ENCODE data around the gene PLIN1. TPM values are rescaled to one million over a fixed set of nuclear protein-coding genes. Genes with fewer than 3 reads are reported as not detected.

Gene PLIN1, protein sequence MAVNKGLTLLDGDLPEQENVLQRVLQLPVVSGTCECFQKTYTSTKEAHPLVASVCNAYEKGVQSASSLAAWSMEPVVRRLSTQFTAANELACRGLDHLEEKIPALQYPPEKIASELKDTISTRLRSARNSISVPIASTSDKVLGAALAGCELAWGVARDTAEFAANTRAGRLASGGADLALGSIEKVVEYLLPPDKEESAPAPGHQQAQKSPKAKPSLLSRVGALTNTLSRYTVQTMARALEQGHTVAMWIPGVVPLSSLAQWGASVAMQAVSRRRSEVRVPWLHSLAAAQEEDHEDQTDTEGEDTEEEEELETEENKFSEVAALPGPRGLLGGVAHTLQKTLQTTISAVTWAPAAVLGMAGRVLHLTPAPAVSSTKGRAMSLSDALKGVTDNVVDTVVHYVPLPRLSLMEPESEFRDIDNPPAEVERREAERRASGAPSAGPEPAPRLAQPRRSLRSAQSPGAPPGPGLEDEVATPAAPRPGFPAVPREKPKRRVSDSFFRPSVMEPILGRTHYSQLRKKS
- 1.5 TPM for total RNA-seq

GRCh38 chr15:89679212-89679611 is at the start of gene PLIN1:
Gene PLIN1, minus strand, starts transcription at chr15:89679367. Its CDS starts 1,878 bp downstream, at chr15:89677489.

GRCh38 chr15:89690276-89691218 is 11.4 kb upstream of the PLIN1 start, which contains the start of the genes PEX11A and WDR93:
Gene PEX11A, minus strand, starts transcription at chr15:89690754. Its CDS starts 122 bp downstream, at chr15:89690632.
Gene WDR93, plus strand, starts transcription at chr15:89690811. Its CDS starts 10,936 bp downstream, at chr15:89701747.

DNA sequence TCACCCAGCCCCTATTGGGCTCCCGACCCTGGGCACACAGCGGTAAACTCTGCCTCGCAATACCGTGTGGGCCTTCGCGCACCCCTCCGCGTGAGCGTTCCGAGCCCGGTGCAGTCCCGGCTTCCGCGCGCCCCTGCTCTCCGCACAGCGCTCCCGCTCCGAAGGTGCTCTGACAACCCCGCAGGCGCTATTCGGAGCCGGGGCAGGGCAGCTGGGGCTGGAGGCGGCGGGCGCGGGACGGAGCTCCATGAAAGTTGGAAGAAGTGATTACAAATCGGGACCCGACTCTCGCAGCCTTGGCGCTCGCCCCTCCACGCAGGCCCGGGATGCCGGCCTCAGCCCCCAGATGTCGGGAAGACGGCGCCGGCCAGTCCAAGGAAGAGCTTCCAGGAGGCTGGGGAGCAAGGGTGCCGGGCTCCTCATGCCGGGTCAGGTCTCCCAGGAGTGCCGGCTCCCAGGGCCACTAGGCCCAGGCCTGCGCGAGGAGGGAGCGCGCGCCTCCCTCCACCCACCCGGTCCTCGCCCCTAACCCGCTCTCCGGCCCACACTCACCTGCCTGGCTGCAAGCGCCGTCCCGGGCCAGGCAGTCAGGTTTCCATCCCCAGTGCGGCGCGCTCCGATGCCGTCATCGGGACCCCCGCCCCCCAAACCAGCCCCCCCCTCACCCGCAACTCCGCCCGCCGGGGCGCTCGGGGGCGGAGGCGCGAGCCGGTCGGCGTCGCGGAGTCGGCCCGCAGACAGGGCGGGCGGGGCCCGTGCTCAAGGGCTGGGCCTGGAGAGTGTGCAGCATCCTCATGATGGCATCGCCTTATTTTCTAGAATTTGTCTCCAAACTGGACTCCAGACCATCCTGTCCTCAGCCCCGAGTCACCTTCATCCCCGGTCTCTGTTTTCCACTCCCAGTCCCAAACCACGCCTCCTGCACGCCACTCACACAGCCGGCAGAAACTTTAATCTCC is 24.0 kb downstream of the PLIN1 start, which contains the start of gene KIF7:
Gene KIF7, minus strand, starts transcription at position 621 of the 959 bp plus-strand sequence. CDS start 2,537 bp downstream, outside the sequence.

Other genes with a start within 250 kb of the PLIN1 start
- 1.0 TPM for gene RHCG, start 182.8 kb downstream of the PLIN1 start, total RNA-seq
- 2.4 TPM for gene TICRR, start 103.9 kb downstream of the PLIN1 start, total RNA-seq
- gene KIF7, start 23.9 kb downstream of the PLIN1 start, total RNA-seq, result 15.8 TPM
- gene PEX11A, start 11.4 kb upstream of the PLIN1 start, total RNA-seq, result 14.7 TPM
- 0.66 TPM for gene WDR93, start 11.4 kb upstream of the PLIN1 start, total RNA-seq
- gene MESP1, start 71.9 kb upstream of the PLIN1 start, total RNA-seq, result 1.2 TPM
- 2.8 TPM for gene MESP2, start 97.0 kb upstream of the PLIN1 start, total RNA-seq
- 11.9 TPM for gene ANPEP, start 135.5 kb upstream of the PLIN1 start, total RNA-seq
- 82.4 TPM for gene AP3S2, start 214.6 kb upstream of the PLIN1 start, total RNA-seq
- gene ARPIN, start 233.6 kb upstream of the PLIN1 start, total RNA-seq, result 28.5 TPM